Urothelium cell line (cell line): Measurements from ENCODE around the gene KCNE5.
"Not testable (repeated sequence)": the region's sequence is repeated elsewhere in the genome, so short reads cannot be mapped to it uniquely, and the experiment has no call there.

Experiments
- DNase-seq: peaks from one replicate; pipeline ENCODE4 v3.0.0; 2011; ENCODE audit warnings: low spot score, mixed read lengths
- FAIRE-seq: peaks from 2 replicates; lab custom pipeline; 2011; peaks lifted over from hg19 to GRCh38; lab: Jason Lieb, UNC

Gene KCNE5, protein sequence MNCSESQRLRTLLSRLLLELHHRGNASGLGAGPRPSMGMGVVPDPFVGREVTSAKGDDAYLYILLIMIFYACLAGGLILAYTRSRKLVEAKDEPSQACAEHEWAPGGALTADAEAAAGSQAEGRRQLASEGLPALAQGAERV

DNA sequence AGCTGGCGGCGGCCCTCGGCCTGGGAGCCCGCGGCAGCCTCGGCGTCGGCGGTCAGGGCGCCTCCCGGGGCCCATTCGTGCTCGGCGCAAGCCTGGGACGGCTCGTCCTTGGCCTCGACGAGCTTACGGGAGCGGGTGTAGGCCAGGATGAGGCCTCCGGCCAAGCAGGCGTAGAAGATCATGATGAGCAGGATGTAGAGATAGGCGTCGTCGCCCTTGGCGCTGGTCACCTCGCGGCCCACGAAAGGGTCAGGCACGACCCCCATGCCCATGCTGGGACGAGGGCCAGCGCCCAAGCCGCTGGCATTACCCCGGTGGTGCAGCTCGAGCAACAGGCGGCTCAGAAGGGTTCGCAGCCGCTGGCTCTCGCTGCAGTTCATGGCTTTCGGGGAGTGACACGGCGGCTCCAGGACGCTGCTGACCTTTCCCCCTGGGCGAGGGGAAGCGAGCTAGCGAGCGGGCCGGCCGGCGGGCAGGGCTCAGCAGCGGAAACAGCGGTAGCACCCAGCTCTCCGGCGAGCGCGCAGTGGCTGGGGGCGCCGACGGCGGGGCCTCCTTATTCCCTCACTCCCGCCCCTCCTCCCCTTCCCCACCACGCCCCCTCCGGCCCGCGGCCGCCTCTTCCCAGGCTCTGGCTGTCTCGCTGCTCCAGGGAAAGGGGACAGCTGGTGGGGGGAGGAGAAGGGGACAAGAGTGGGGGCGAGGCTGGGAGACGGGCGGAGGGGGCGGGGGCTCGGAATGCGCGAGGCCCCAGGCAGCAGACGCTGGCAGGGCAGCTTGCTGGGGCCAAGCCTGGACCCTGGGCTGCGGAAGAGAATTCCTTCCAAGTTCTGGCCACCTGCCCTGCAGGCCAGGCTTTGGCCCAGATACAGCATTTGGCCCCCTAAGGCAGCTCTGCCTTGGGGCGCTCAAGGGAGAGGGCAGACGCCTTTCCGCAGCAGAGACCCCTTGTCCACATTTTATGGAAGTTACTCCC, at the start of gene KCNE5:
Gene KCNE5 (minus strand): TSS at position 532 of the 976 bp plus-strand sequence. CDS start 152 bp downstream, at position 380.
- DNase-seq: no peak
- no peak for FAIRE-seq

DNA sequence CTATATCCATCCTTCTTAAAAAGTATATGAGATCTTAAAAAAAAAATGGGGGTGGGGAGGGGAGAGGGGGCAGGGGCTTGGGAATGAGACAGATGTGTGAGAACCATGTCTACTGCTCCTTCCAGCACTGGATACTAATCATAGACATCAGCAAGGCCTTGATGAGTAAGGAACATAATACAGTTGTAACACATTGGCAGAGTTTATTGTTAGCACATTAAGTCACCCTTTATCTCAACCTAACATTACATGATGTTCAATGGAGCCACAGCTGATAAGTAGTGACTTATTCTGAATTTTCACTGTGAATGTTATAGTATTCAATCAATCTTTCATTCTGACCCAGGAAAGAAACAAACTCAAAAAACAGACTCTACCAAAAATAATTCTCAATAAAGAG, 47.3 kb upstream of the KCNE5 start:
- DNase-seq (no peak), FAIRE-seq (no peak)

DNA sequence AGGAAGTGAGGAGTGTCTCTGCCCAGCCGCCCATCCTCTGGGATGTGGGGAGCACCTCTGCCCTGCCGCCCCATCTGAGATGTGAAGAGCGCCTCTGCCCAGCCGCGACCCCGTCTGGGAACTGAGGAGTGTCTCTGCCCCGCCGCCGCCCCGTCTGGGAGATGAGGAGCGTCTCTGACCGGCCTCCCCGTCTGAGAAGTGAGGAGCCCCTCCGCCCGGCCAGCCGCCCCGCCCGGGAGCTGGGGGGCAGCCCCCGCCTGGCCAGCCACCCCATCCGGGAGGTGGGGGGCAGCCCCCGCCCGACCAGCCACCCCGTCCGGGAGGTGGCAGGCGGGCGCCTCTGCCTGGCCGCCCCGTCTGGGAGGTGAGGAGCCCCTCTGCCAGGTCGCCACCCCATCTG, 46.2 kb upstream of the KCNE5 start:
- DNase-seq, FAIRE-seq: not testable (repeated sequence)

DNA sequence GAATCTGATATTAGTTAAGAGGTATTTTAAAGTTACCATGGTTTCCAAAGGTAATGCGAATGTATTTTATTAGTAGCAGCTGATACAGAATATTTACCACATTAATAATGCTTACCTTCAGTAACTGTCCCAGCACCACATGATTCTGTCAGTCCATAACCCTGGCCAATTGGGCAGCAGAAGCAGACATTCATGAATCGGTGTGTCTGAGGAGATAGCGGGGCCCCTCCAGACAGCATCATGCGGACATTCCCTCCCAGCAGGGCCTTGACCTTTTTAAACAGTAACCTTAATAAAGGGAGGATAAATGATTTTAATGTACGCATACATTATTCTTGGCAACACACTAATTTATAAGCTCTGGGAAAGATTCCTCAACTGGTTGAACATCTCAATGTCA, 43.0 kb upstream of the KCNE5 start:
- DNase-seq (no peak), FAIRE-seq (no peak)

DNA sequence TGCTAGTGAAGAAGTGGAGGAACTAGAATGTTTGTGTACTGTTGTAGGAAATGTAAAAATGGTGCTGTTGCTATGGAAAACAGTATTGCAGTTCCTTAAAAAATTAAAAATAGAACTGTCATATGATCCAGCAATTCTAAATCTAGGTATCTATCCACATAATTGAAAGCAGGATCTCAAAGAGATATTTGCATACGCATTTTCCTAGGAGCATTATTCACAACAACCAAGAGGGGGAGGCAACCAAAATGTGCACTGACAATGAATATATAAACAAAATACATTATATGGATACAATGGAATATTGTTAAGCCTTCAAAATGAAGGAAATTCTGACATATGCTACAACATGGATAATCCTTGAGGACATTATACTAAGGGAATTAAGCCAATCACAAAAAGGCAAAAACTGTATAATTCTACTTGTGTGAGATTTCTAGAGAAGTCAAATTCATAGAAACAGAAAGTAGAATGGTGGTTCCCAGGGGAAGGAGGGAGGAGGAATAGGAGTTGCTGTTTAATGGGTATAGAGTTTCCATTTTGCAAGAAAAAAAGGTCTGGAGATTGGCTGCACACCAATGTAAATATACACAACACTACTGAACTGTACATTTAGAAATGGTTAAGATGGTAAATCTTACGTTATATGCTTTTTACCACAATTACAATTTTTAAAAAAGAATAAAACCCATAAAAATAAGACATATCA, 35.6 kb upstream of the KCNE5 start:
- FAIRE-seq (no peak), DNase-seq (no peak)

DNA sequence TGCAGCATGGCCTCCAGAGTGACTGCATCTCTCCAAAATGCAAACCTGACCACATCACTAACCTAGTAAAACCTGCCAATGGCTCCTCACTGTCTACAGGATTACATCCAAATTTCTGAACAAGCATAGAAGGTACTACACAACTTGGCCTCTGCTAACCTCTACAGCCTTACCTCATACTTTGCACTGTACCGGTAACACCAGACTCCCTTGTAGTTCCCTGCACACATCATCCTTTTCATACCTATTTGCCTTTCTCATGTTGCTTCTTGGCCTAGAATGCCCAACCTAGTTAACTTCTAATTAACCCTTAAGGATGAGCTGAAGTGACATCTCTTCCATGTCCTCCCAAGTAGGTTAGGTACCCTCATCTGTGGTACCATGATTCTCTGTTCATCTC, 33.4 kb upstream of the KCNE5 start:
- no peak for FAIRE-seq
- no peak for DNase-seq

DNA sequence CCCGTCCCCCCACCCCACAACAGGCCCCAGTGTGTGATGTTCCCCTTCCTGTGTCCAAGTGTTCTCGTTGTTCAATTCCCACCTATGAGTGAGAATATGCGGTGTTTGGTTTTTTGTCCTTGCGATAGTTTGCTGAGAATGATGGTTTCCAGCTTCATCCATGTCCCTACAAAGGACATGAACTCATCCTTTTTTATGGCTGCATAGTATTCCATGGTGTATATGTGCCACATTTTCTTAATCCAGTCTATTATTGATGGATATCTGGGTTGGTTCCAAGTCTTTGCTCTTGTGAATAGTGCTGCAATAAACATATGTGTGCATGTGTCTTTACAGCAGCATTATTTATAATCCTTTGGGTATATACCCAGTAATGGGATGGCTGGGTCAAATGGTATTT, 32.4 kb upstream of the KCNE5 start:
- not testable (repeated sequence) for FAIRE-seq, DNase-seq

DNA sequence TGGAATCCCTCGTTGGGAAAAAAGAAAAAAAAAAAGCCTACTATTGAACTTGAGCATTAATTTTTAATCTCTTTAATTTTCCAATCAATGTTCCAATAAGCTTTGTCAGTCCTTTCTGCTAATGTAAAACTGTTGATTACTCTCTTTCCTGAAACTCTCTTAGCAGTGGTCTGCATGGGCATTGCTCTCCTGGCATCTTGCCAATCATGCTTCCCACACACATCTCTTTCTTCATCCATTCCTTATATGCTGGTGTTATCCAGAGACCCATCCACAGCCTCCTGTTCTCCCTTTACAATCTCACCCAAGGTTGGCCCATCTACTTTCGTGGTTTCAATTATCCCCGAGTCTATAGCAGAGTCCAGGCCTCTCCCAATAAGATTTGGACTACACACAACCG, 31.8 kb upstream of the KCNE5 start:
- DNase-seq (no peak), FAIRE-seq (no peak)

DNA sequence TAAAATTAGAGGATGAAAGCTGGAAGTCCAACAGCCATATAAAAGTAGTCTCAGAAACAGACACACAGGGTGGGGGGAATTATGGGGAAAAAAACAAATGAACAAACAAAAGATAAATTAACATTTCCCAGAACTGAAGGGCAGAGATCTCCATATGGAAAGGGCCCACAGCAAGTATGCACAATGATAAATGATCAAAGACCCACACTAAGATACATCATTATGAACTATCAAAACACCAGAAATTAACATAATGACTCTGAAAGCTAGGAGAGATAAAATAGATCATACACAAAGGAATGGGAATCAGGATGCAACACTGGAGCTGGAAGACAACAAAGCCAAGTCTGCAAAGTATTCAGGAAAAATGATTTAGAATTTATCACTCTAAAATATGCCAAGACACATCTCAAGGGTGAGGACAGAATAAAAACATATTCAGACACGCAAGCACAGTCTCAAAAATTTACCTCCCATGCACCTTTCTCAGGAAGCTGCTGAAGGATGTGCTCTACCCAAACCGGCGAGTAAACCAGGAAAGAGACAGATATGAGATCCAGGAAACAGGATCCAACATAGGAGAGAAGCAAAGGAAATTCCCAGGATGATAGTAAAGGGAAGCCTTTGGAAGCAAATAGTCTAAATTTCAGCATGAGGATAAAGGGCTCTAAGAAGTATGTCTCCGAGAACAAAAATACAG, 30.7 kb upstream of the KCNE5 start:
- no peak for FAIRE-seq

DNA sequence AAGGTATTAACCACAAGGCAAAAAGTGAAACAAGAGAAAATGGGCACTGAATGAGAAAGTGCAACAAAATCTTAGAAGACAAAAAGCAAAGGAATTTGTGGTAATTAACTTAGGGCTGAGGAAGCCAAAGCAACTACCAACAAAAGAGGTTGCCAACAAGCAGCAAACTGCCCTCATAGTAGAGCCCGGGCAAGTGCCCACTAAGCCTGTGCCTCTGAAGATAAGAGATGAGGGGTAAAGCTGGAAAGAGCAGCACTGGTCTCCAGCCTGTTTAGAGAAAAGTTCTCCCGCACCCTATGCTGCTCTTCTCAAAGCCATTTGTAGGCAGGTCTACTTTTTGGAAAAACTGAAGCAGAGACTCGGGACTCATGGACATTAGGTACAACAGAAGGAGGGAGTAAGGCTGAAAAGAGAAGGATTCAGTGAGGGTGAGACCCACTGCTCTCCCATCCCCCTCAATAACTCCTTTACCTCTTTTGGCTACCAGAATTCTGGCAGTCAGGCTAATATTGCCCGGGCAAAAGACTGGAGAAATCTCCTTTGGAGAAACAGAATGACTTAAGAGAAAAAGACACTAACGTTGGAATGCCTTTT, 29.6 kb upstream of the KCNE5 start:
- DNase-seq (no peak), FAIRE-seq (no peak)

More for the DNA sequence above, 30.7 kb upstream of the KCNE5 start:
- no peak for DNase-seq

DNA sequence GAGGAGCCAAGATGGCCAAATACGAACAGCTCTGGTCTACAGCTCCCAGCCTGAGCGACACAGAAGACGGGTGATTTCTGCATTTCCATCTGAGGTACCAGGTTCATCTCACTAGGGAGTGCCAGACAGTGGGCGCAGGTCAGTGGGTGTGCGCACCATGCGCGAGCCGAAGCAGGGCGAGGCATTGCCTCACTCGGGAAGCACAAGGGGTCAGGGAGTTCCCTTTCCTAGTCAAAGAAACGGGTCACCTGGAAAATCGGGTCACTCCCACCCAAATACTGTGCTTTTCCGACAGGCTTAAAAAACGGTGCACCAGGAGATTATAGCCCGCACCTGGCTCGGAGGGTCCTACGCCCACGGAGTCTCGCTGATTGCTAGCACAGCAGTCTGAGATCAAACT, 19.7 kb upstream of the KCNE5 start:
- FAIRE-seq, DNase-seq: not testable (repeated sequence)

DNA sequence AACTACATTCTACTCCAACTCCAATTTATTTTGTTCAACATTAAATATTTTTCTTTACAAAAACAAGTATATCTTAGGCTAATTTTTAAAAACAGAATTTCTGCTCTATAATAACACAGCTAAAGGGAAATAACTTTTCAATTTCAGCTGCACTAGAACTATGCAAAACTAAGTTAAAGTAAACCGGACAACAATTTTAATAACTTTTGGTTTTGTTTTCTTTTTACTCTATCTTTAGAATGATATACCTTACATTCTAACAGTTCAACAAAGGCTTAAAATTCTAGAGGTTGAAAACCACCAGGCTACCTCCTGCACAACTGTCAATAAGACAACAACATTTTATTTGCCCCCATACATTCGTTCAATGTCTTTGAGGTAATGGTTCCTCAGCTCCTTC, 18.7 kb upstream of the KCNE5 start:
- no peak for DNase-seq
- FAIRE-seq: no peak

DNA sequence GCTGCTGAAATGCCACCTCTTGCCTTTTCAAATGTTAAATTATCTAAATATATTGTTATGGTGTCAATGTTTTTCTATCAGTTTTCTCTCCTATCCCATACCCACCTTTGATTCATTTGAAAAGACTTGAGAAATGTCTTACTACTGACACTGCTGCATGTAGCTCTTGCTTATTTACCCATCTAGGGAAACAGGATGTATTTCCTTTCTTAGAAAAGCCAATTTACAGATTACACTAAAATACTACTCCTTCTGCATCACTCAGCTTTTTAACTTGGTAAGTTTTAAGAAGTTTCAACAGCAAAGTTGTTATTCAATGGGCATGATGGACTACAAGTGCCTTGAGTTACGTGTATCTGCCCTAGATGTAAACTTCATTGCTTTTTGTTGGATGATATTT, 13.2 kb upstream of the KCNE5 start:
- FAIRE-seq (no peak), DNase-seq (no peak)

DNA sequence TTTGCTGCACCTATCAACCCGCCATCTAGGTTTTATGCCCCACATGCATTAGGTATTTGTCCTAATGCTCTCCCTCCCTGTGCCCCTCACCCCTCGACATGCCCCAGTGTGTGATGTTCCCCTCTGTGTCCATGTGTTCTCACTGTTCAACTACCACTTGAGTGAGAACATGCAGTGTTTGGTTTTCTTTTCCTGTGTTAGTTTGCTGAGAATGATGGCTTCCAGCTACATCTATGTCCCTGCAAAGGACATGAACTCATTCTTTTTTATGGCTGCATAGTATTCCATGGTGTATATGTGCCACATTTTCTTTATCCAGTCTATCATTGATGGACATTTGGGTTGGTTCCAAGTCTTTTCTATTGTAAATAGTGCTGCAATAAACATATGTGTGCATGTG, 12.5 kb upstream of the KCNE5 start:
- FAIRE-seq, DNase-seq: not testable (repeated sequence)

DNA sequence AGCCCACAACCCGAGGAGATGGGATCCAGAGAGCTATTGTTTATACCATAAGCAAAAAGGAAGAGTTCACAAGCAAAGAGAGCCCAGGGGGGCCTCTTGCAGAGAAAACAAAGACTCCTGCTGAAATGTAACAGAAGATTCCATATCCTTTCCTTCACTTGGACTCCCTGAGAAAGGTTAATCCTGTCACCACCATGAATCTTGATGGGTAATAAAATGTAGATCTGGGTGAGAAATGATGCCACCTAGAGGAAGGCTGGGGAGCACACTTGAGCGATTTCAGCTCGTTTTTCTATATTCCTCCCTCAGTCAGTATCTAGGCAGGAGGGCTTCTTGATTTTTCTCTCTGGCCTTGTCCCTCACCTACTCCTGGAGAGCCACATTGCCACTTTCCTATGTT, 10.2 kb upstream of the KCNE5 start:
- FAIRE-seq: no peak
- DNase-seq: peak; percentile 6

DNA sequence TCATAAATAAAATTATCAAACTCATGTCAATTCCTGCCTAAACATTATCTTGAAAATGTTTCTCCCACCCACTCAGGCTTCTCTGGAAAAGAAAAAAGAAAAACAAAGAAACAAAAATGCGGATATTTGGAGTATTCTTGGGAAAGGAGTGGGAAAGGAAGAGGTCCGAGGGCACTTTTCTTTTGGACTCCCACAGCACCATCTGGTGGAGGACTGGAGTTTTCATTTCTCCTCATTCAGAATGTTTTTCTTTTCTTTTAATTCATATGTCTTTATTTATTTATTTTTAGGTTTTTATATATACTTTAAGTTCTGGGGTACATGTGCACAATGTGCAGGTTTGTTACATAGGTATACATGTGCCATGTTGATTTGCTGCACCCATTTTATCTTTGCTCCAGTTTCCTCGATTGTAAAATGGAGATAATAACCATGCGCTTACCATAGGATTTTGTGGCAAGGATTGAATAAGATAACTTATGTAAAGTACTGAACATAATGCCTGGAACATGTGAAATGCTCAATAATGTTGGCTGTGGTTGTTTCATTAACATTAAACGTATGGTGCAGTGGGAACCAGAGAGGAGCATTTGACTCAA, 8.0 kb upstream of the KCNE5 start:
- FAIRE-seq (no peak), DNase-seq (peak; percentile 4)

DNA sequence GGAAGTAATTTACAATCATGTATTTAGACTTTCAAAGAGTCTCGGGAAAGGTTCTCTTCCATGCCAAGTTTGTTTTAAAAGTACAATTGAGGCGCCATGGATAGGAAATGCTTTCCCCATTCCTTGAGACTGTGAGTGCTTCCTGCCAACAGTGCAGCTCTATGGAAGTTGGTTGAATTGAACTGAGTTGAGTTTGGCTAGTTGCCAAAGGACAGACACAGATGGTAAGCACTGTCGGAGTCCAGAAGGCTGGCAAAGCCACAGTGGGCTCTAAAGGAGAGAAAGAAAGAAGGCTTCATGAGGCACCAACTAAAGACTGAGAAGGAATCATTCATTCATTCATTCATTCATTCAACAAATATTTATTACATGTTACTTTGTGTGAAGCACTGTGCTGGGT, 4.3 kb upstream of the KCNE5 start:
- DNase-seq: no peak

DNA sequence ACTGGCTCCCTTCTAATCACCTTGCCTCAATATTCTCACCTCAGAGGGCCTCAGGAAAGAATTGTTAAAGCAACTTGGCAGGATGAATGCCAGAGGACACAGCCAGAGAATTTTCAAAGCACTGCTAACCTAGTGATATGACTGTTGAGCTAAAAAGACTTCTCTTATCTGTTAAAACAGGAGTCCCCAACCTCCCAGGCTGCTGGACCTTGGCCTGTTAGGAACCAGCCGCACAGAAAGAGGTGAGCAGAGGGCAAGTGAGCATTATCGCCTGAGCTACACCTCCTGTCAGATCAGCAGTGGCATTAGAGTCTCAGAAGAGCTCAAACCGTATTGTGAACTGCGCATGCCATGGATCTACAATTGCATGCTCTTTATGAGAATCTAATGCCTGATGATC, 1.7 kb upstream of the KCNE5 start:
- FAIRE-seq (no peak), DNase-seq (no peak)

More for the DNA sequence above, 4.3 kb upstream of the KCNE5 start:
- no peak for FAIRE-seq

DNA sequence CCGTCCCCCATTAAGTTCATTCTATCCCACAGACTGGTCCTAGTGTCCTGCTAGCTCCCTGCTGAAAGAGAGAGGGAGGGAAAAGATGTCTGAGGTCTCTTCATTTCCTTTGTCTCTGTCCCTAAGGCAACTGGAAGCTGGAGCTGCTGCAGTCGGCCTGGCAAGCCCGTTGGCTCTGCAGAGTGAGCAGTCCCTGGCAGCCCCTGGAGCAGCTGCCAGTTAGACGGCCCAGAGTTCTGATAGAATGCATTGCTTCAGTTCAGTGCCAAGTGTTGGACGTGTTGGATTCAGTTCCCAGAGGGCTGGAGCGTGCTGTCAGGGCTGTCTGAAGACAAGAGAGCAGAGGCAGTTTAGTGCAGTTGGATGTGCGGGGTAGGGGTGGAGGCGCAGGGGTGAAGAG, 975 bp downstream of the KCNE5 start:
- FAIRE-seq (no peak), DNase-seq (no peak)

DNA sequence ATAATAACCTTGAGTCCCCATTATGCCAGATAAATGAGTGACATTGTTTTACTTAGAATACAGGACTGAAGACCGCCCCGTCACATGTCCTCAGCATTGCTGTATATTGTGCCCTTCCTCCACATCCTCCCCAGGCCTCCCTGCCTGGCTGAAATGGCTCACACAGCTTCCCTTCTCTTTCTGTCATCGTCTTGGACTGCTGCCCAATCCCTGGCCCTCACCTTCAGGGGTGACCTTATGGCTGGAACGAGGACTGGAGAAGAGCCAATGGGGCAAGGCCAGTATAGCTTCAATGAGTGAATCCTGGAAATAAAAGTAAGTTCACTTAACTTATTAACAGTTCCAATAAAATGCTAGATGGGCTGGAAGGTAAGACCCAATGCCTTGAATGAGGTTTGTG, 2.7 kb downstream of the KCNE5 start:
- FAIRE-seq (no peak), DNase-seq (no peak)
